Measurements from ENCODE around the gene AMZ1.

The AMZ1 gene

DNA sequence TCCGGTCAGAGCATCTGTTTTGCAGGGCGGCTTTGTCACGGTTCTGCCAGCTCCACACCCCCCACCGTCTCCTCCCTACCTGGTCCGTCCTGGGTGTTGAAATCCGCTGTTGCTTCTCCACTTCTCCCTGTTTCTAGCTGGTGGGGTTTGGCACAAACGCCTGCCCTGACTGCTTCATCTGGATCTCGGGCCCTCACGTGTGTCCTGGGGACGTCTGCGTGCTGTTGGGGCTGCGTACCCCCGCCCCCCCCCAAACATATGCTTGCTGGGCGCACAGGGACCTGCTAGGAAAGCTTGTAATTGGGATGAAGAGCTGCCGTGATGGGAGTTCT, 11.3 kb downstream of the AMZ1 start:
- Histone ChIP-seq H3K27ac (ENCODE audit: low read depth, low read length) (no peak overlapping the region), H4K91ac (ENCODE audit: low read depth, low read length) (no peak overlapping the region), H3K4me2 (ENCODE audit: low read length) (no peak overlapping the region), H4K8ac (ENCODE audit: low read depth, low read length) (no peak overlapping the region), H3K4ac (ENCODE audit: low read depth, low read length) (no peak overlapping the region), H3K36me3 (ENCODE audit: control insufficient read depth in 1 of 2, insufficient read depth in 2 of 2, low read length in 2 of 2) (no peaks in the 10 kb centered on the region), H2BK12ac (ENCODE audit: low read length) (no peak overlapping the region), H2AK5ac (ENCODE audit: low read length) (no peak overlapping the region), H3K4me1 (ENCODE audit: control insufficient read depth in 1 of 2, insufficient read depth in 2 of 2, low read length in 2 of 2) (no peaks in the 10 kb centered on the region), H3K27me3 (ENCODE audit: insufficient read depth, low read length) (no peaks in the 10 kb centered on the region), H3K79me1 (ENCODE audit: low read length) (no peaks in the 10 kb centered on the region), H4K12ac (ENCODE audit: low read depth, low read length) (no peak overlapping the region), H3K4me3 (ENCODE audit: low read depth, low read length) (no peak overlapping the region), H3K9me3 (ENCODE audit: insufficient read depth, low read depth, low read length) (no peaks in the 10 kb centered on the region), H3K9ac (ENCODE audit: low read length) (no peak overlapping the region), H2AFZ (ENCODE audit: insufficient read depth, low read length, poor library complexity) (no peak overlapping the region), H2BK120ac (ENCODE audit: insufficient read depth, low read length, poor library complexity) (no peak overlapping the region), H3K14ac (ENCODE audit: low read length) (no peak overlapping the region), H2BK5ac (ENCODE audit: low read depth, low read length, poor library complexity) (no peak overlapping the region), H3K23ac (ENCODE audit: low read length) (no peak overlapping the region), H3K18ac (ENCODE audit: low read length) (no peak overlapping the region), H3K79me2 (ENCODE audit: control insufficient read depth, insufficient read depth, low read length, poor library complexity) (no peaks in the 10 kb centered on the region)
- no CpG with 5 or more reads among the region's 15 CpGs for WGBS (ENCODE audit: extremely low coverage, insufficient coverage, insufficient read length)
- DNase-seq: no peak

DNA sequence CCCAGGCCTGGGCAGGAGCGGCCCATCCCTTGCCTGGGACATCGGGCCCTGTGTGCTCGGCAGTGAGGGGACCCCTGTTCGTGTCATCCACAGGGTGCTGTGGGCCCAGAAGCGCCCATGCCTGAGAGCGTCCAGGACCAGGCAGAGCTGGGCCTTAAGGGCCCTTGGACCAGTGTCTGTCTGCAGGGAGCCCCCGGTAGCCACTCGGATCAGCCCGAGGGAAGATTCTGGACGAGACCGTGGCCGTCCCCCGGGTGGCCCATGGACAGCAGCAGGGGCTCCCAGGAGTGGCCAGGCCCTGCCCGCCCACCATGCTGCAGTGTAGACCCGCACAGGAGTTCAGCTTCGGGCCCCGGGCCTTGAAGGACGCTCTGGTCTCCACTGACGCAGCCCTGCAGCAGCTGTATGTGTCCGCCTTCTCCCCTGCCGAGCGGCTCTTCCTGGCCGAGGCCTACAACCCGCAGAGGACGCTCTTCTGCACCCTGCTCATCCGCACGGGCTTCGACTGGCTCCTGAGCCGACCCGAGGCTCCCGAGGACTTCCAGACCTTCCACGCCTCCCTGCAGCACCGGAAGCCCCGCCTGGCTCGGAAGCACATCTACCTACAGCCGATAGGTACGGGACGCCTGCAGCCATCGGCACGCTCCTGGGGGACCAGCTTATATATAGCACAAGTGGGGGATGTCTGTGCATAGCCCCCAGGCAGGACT, 12.3 kb downstream of the AMZ1 start:
- Histone ChIP-seq H3K9ac (ENCODE audit: low read length) (no peak overlapping the region), H3K4me1 (ENCODE audit: control insufficient read depth in 1 of 2, insufficient read depth in 2 of 2, low read length in 2 of 2) (no peaks in the 10 kb centered on the region), H3K14ac (ENCODE audit: low read length) (no peak overlapping the region), H3K79me1 (ENCODE audit: low read length) (no peaks in the 10 kb centered on the region), H3K27ac (ENCODE audit: low read depth, low read length) (no peak overlapping the region), H3K4ac (ENCODE audit: low read depth, low read length) (no peak overlapping the region), H3K27me3 (ENCODE audit: insufficient read depth, low read length) (no peaks in the 10 kb centered on the region), H2AK5ac (ENCODE audit: low read length) (no peak overlapping the region), H2AFZ (ENCODE audit: insufficient read depth, low read length, poor library complexity) (no peak overlapping the region), H4K12ac (ENCODE audit: low read depth, low read length) (no peak overlapping the region), H2BK120ac (ENCODE audit: insufficient read depth, low read length, poor library complexity) (no peak overlapping the region), H3K18ac (ENCODE audit: low read length) (no peak overlapping the region), H2BK12ac (ENCODE audit: low read length) (no peak overlapping the region), H2BK5ac (ENCODE audit: low read depth, low read length, poor library complexity) (no peak overlapping the region), H3K23ac (ENCODE audit: low read length) (no peak overlapping the region), H4K8ac (ENCODE audit: low read depth, low read length) (no peak overlapping the region), H4K91ac (ENCODE audit: low read depth, low read length) (no peak overlapping the region), H3K4me3 (ENCODE audit: low read depth, low read length) (no peak overlapping the region), H3K36me3 (ENCODE audit: control insufficient read depth in 1 of 2, insufficient read depth in 2 of 2, low read length in 2 of 2) (no peaks in the 10 kb centered on the region), H3K4me2 (ENCODE audit: low read length) (no peak overlapping the region), H3K9me3 (ENCODE audit: insufficient read depth, low read depth, low read length) (no peaks in the 10 kb centered on the region), H3K79me2 (ENCODE audit: control insufficient read depth, insufficient read depth, low read length, poor library complexity) (no peaks in the 10 kb centered on the region)
- no peak for DNase-seq
- no CpG with 5 or more reads among the region's 40 CpGs for WGBS (ENCODE audit: extremely low coverage, insufficient coverage, insufficient read length)

DNA sequence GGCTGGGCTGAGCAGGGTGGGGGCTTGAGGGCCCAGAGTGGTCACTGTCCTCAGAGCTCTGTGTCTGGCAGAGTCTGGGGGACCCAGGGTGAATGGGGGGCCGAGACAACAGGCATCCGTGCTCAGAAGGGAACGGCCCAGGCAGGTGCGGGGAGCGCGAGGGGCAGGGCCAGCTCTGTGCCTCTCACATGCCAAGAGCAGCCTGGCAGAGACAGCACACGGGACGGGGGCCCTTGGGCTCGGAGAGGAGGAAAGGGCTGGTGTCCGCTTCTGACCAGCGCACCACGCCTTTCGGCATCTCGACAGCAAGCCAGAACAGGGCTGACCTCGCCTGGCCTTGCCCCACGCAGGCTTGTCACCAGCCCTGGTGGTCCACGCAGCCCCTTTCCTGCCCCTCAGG, 13.4 kb downstream of the AMZ1 start:
- no peaks in the 10 kb centered on the region for H3K4me1 ChIP-seq (ENCODE audit: control insufficient read depth in 1 of 2, insufficient read depth in 2 of 2, low read length in 2 of 2)
- H3K79me1 ChIP-seq (ENCODE audit: low read length): peaks cover 2% of the 10 kb centered on the region
- no peak overlapping the region for H2AK5ac ChIP-seq (ENCODE audit: low read length)
- H3K4ac ChIP-seq (ENCODE audit: low read depth, low read length): no peak overlapping the region
- no peak overlapping the region for H3K9ac ChIP-seq (ENCODE audit: low read length)
- no peak overlapping the region for H3K4me2 ChIP-seq (ENCODE audit: low read length)
- H2BK12ac ChIP-seq (ENCODE audit: low read length): no peak overlapping the region
- H4K8ac ChIP-seq (ENCODE audit: low read depth, low read length): no peak overlapping the region
- no peak overlapping the region for H4K12ac ChIP-seq (ENCODE audit: low read depth, low read length)
- H3K36me3 ChIP-seq (ENCODE audit: control insufficient read depth in 1 of 2, insufficient read depth in 2 of 2, low read length in 2 of 2): peaks cover 4 to 8% of the 10 kb centered on the region in 2 experiments
- no peaks in the 10 kb centered on the region for H3K9me3 ChIP-seq (ENCODE audit: insufficient read depth, low read depth, low read length)
- no peak overlapping the region for H2BK5ac ChIP-seq (ENCODE audit: low read depth, low read length, poor library complexity)
- no peak overlapping the region for H2AFZ ChIP-seq (ENCODE audit: insufficient read depth, low read length, poor library complexity)
- H3K27me3 ChIP-seq (ENCODE audit: insufficient read depth, low read length): no peaks in the 10 kb centered on the region
- no peak overlapping the region for H3K18ac ChIP-seq (ENCODE audit: low read length)
- H2BK120ac ChIP-seq (ENCODE audit: insufficient read depth, low read length, poor library complexity): no peak overlapping the region
- H3K14ac ChIP-seq (ENCODE audit: low read length): no peak overlapping the region
- no CpG with 5 or more reads among the region's 17 CpGs for whole genome bisulfite sequencing (ENCODE audit: extremely low coverage, insufficient coverage, insufficient read length)
- no peak overlapping the region for H3K27ac ChIP-seq (ENCODE audit: low read depth, low read length)
- H3K23ac ChIP-seq (ENCODE audit: low read length): no peak overlapping the region
- H4K91ac ChIP-seq (ENCODE audit: low read depth, low read length): no peak overlapping the region
- H3K79me2 ChIP-seq (ENCODE audit: control insufficient read depth, insufficient read depth, low read length, poor library complexity): no peaks in the 10 kb centered on the region
- H3K4me3 ChIP-seq (ENCODE audit: low read depth, low read length): no peak overlapping the region
- no peak for DNase-seq

DNA sequence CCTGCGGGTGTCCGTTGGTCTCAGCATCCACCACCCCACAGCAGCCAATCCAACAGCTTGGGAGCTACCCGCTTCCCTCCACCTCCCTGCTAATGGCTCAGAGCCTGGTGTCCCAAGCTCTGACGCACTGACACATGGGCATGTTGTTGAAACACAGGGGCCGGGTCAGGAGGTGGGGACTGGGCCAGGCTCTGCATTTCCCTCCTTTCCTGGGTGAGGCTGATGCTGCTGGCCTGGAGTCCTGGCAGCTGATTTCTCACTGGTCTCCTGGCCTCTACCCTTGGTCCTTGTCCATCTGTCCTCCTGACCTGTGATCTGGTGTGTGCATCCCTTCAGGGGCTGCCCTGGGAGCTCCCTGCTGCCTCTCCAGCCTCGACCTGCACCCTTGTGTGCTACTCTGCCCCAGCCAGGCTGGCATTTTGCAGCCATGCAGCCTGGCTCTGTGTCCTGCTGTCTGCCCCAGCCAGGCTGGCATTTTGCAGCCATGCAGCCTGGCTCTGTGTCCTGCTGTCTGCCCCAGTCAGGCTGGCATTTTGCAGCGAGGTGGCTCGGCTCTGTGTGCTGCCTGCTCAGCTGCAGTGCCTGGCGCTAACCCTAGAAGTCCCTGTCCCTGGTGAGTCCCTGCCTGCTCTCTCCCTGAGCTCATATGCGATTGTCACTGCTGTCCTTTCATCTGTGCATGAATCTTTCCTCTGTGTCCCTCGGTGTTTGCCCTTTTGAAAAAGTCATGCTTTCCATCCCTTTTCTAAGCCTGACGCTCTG, 14.0 kb downstream of the AMZ1 start:
- Histone ChIP-seq H3K79me2 (ENCODE audit: control insufficient read depth, insufficient read depth, low read length, poor library complexity) (no peaks in the 10 kb centered on the region), H3K9ac (ENCODE audit: low read length) (no peak overlapping the region), H2BK12ac (ENCODE audit: low read length) (no peak overlapping the region), H4K8ac (ENCODE audit: low read depth, low read length) (no peak overlapping the region), H4K91ac (ENCODE audit: low read depth, low read length) (no peak overlapping the region), H3K23ac (ENCODE audit: low read length) (no peak overlapping the region), H3K9me3 (ENCODE audit: insufficient read depth, low read depth, low read length) (no peaks in the 10 kb centered on the region), H3K27ac (ENCODE audit: low read depth, low read length) (no peak overlapping the region), H3K14ac (ENCODE audit: low read length) (no peak overlapping the region), H2BK5ac (ENCODE audit: low read depth, low read length, poor library complexity) (no peak overlapping the region), H3K36me3 (ENCODE audit: control insufficient read depth in 1 of 2, insufficient read depth in 2 of 2, low read length in 2 of 2) (peaks cover 4 to 8% of the 10 kb centered on the region in 2 experiments), H3K4me1 (ENCODE audit: control insufficient read depth in 1 of 2, insufficient read depth in 2 of 2, low read length in 2 of 2) (no peaks in the 10 kb centered on the region), H2BK120ac (ENCODE audit: insufficient read depth, low read length, poor library complexity) (no peak overlapping the region), H3K18ac (ENCODE audit: low read length) (no peak overlapping the region), H3K4me2 (ENCODE audit: low read length) (no peak overlapping the region), H3K4me3 (ENCODE audit: low read depth, low read length) (no peak overlapping the region), H3K79me1 (ENCODE audit: low read length) (peaks cover 2% of the 10 kb centered on the region), H3K4ac (ENCODE audit: low read depth, low read length) (no peak overlapping the region), H3K27me3 (ENCODE audit: insufficient read depth, low read length) (no peaks in the 10 kb centered on the region), H2AFZ (ENCODE audit: insufficient read depth, low read length, poor library complexity) (no peak overlapping the region), H4K12ac (ENCODE audit: low read depth, low read length) (no peak overlapping the region), H2AK5ac (ENCODE audit: low read length) (no peak overlapping the region)
- DNase-seq: no peak
- no CpG with 5 or more reads among the region's 12 CpGs for WGBS (ENCODE audit: extremely low coverage, insufficient coverage, insufficient read length)
